ENCODE data around the gene RNF38. TPM values are rescaled to one million over a fixed set of nuclear protein-coding genes. Genes with fewer than 3 reads are reported as not detected.
"Not testable (repeated sequence)": the region's sequence is repeated elsewhere in the genome, so short reads cannot be mapped to it uniquely, and the experiment has no call there.

The RNF38 gene
- total RNA-seq, result 10 to 100 TPM; 18.2 to 79.2 (median 30.6) TPM

DNA sequence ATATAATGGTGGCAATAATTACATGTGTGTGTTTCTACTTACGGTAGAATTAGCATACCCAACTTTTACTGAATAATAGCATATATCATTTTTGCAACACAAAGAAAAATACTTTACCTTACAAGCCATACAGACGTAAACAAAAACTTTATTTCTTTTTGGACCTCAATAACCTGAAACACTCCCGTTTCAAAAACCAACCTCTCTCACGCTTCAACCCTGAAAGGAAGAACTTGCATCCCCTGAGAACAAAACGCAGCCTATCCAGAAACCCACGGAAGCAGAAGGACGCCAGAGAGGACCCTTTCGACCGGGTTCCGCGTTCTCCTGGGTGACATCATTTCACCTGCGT, at the start of gene RNF38:
Gene RNF38 (minus strand): TSS at position 290 of the 352 bp plus-strand sequence. CDS start 161 bp downstream, at position 129.
- Histone ChIP-seq H3K36me3 (no peaks in the 10 kb centered on the region), H3K27me3 (no peaks in the 10 kb centered on the region), H3K9me3 (no peaks in the 10 kb centered on the region), H3K27ac (peak within 1 kb of the TSS; percentile 95 to 98), H3K4me1 (no peaks in the 10 kb centered on the region), H3K4me3 (peak within 1 kb of the TSS; percentile 80 to 93)
- no peak for TF ChIP-seq POLR2A (IDR thresholded peaks at IDR 0.05)
- TF ChIP-seq, protein P1, sequence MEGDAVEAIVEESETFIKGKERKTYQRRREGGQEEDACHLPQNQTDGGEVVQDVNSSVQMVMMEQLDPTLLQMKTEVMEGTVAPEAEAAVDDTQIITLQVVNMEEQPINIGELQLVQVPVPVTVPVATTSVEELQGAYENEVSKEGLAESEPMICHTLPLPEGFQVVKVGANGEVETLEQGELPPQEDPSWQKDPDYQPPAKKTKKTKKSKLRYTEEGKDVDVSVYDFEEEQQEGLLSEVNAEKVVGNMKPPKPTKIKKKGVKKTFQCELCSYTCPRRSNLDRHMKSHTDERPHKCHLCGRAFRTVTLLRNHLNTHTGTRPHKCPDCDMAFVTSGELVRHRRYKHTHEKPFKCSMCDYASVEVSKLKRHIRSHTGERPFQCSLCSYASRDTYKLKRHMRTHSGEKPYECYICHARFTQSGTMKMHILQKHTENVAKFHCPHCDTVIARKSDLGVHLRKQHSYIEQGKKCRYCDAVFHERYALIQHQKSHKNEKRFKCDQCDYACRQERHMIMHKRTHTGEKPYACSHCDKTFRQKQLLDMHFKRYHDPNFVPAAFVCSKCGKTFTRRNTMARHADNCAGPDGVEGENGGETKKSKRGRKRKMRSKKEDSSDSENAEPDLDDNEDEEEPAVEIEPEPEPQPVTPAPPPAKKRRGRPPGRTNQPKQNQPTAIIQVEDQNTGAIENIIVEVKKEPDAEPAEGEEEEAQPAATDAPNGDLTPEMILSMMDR (IDR thresholded peaks at IDR 0.05), result no peak
- DNase-seq, result no peak
- intact Hi-C loops (cut with DNase I; ENCODE audit: low total_unique reads), result no loop called here

DNA sequence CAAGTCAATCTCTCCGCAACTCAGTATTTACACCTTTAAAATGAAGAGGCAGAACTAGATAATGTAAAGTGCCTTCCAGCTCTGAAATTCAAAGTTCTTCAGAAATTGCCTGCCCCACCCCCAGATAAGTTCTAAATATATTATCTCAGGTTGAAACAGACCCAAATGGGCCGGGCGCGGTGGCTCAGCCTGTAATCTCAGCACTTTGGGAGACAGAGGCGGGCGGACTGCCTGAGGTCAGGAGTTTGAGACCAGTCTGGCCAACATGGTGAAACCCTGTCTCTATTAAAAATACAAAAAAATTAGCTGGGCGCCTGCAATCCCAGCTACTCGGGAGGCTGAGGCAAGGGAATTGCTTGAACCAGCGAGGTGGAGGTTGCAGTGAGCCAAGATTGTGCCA, 48.5 kb upstream of the RNF38 start:
- intact Hi-C loops (cut with DNase I; ENCODE audit: low total_unique reads); DNase-seq; H3K4me1 ChIP-seq; H3K9me3 ChIP-seq; H3K27ac ChIP-seq; H3K4me3 ChIP-seq; H3K27me3 ChIP-seq; H3K36me3 ChIP-seq: not testable (repeated sequence)

DNA sequence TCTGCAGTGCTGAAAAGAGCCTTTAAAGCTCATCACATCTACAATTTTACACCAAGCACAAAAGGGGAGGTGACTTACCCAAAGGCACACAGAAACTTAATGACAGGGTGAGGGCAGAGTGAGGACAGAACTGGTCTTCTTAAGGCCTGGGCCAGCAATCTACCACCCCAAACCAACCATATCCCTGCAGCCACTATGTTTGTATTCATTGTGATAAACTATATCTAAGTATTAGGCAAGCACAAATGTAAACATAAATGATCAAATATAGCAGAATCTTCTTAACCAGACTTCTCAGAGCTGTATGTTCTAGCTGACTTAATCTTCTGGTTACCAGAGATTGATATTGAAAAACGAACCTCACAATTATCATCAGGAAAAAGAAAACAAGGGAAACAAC, 47.9 kb upstream of the RNF38 start:
- H3K36me3 ChIP-seq, result no peaks in the 10 kb centered on the region
- H3K27ac ChIP-seq, result no peak overlapping the region
- intact Hi-C loops (cut with DNase I; ENCODE audit: low total_unique reads), result no loop called here
- no peak overlapping the region for H3K4me3 ChIP-seq
- H3K4me1 ChIP-seq, result no peaks in the 10 kb centered on the region
- no peak for DNase-seq
- H3K27me3 ChIP-seq, result no peaks in the 10 kb centered on the region
- no peaks in the 10 kb centered on the region for H3K9me3 ChIP-seq
- no peak for TF ChIP-seq POLR2A (IDR thresholded peaks at IDR 0.05)
- TF ChIP-seq, protein P1 (IDR thresholded peaks at IDR 0.05), result no peak

DNA sequence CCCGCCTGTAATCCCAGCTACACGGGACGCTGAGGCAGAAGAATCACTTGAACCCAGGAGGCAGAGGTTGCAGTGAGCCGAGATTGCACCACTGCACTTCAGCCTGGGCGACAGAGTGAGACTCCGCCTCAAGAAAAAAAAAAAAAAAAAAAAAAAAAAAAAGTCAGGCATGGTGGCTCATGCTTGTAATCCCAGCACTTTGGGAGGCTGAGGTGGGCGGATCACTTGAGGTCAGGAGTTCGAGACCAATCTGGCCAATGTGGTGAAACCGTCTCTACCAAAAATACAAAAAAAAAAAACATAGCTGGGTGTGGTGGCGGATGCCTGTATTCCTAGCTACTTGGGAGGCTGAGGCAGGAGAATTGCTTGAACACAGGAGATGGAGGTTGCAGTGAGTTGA, 46.6 kb upstream of the RNF38 start:
- H3K27me3 ChIP-seq; intact Hi-C loops (cut with DNase I; ENCODE audit: low total_unique reads); DNase-seq; H3K4me3 ChIP-seq; H3K9me3 ChIP-seq; H3K27ac ChIP-seq; H3K36me3 ChIP-seq; H3K4me1 ChIP-seq: not testable (repeated sequence)

DNA sequence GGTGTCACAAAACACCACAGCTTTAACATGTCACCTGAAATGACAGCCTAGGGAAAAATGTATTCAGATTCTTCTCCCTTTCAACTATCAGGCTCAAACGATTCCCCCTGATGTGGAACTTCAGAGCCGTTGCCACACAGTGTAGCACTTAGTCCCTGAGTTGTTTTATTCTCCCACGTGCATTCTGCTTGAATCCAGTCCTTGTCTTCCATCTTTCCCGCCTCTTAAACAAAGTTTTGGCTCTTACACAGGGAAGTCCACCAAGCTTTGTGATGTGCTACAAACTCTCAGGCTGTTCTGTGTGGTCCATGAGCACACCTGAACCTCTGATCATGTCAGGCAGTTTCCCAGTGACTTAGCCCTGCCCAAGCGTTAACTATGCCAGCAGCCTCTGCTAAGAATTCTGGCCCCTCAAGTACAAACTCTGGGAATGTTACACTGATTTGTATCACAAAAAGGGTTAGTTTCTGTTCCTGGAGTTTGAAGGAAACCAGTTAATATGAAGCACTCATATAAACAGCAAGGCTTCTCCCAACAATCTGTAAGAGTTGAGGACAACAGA, 45.8 kb upstream of the RNF38 start:
- no peak for DNase-seq
- TF ChIP-seq, protein P1 (IDR thresholded peaks at IDR 0.05), result no peak
- TF ChIP-seq POLR2A (IDR thresholded peaks at IDR 0.05), result no peak
- intact Hi-C loops (cut with DNase I; ENCODE audit: low total_unique reads), result no loop called here
- H3K4me1 ChIP-seq, result no peaks in the 10 kb centered on the region
- no peak overlapping the region for H3K4me3 ChIP-seq
- no peaks in the 10 kb centered on the region for H3K9me3 ChIP-seq
- no peaks in the 10 kb centered on the region for H3K36me3 ChIP-seq
- no peak overlapping the region for H3K27ac ChIP-seq
- no peaks in the 10 kb centered on the region for H3K27me3 ChIP-seq

DNA sequence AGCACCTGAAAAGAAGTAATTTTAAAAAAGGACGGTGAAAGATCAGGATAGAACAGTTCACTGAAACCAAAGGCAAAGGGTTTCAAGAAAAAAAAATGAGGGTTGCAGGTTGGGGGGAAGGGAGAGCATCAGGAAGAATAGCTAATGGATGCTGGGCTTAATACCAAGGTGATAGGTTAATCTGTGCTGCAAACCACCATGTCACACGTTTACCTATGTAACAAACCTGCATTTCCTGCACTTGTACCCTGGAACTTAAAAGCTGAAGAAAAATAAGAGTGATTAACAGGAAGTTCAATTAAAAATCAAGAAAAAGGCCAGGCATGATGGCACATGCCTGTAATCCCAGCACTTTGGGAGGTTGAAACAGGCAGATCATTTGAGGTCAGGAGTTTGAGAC, 44.1 kb upstream of the RNF38 start:
- intact Hi-C loops (cut with DNase I; ENCODE audit: low total_unique reads), result no loop called here
- Histone ChIP-seq H3K4me3 (no peak overlapping the region), H3K36me3 (no peaks in the 10 kb centered on the region), H3K27ac (no peak overlapping the region), H3K4me1 (no peaks in the 10 kb centered on the region), H3K27me3 (no peaks in the 10 kb centered on the region), H3K9me3 (no peaks in the 10 kb centered on the region)
- no peak for DNase-seq
- TF ChIP-seq, protein P1 (IDR thresholded peaks at IDR 0.05), result no peak
- TF ChIP-seq POLR2A (IDR thresholded peaks at IDR 0.05), result no peak

All from uterus (tissue), 4 donors.